Caco-2 (cell line): Measurements from ENCODE around the gene ARHGAP24. TPM values are rescaled to one million over a fixed set of nuclear protein-coding genes. Genes with fewer than 3 reads are reported as not detected.

Experiments used
- BruUV-seq: library from RNA; stranded (reverse); fragments of 400-500 nt; replicated peaks from 2 replicates; lab custom pipeline; 2021; lab: Mats Ljungman, UMichigan
- CTCF ChIA-PET: fragments of 300-600 bp; sonication (Branson Sonifier 250); formaldehyde crosslinking; loops from one replicate; lab custom pipeline; 2022; ENCODE audit warnings: antibody characterized with exemption; lab: Charles Lee
- POLR2A ChIA-PET: fragments of 300-600 bp; sonication (Branson Sonifier 250); formaldehyde crosslinking; loops from one replicate; lab custom pipeline; 2022; ENCODE audit warnings: antibody characterized with exemption; lab: Charles Lee
- DNase-seq, 2 experiments: peaks; one replicate each; pipeline versions ENCODE4 v3.0.0 to v3.0.0-alpha.2; 2020 to 2022
- H3K27me3 ChIP-seq: replicated peaks from 2 replicates; pipeline ENCODE4 v1.6.0; 2011; ENCODE audit warnings: low read length; ENCODE audit not compliant: control insufficient read depth, insufficient read depth
- H3K36me3 ChIP-seq: 2 replicates; pipeline ENCODE4 v1.5.1; 2011; ENCODE audit warnings: low read length; ENCODE audit not compliant: control insufficient read depth, insufficient read depth
- H3K4me1 ChIP-seq: fragments of 250-450 bp; sonication (Bioruptor Pico); 2 replicates; pipeline ENCODE4 v1.5.1; 2020; ENCODE audit warnings: mild to moderate bottlenecking
- H3K4me3 ChIP-seq: 2 replicates; pipeline ENCODE4 v1.5.1; 2011; ENCODE audit warnings: low read depth, mild to moderate bottlenecking, control low read depth, low read length
- H3K9me3 ChIP-seq: fragments of 250-450 bp; sonication (Bioruptor Pico); 2 replicates; pipeline ENCODE4 v1.5.1; 2020; ENCODE audit warnings: mild to moderate bottlenecking, moderate library complexity
- H3K27ac Mint-ChIP-seq: one replicate; pipeline ENCODE4 v1.8.0; 2022; ENCODE audit warnings: mixed read lengths; ENCODE audit not compliant: unreplicated experiment
- H3K27me3 Mint-ChIP-seq: one replicate; pipeline ENCODE4 v1.8.0; 2022; ENCODE audit warnings: mixed read lengths; ENCODE audit not compliant: insufficient read depth, unreplicated experiment
- H3K36me3 Mint-ChIP-seq: one replicate; pipeline ENCODE4 v1.8.0; 2022; ENCODE audit warnings: mild to moderate bottlenecking, mixed read lengths; ENCODE audit not compliant: insufficient read depth, unreplicated experiment
- H3K4me1 Mint-ChIP-seq: one replicate; pipeline ENCODE4 v1.8.0; 2022; ENCODE audit warnings: low read depth, mixed read lengths; ENCODE audit not compliant: unreplicated experiment
- H3K4me3 Mint-ChIP-seq: one replicate; pipeline ENCODE4 v1.8.0; 2022; ENCODE audit warnings: mild to moderate bottlenecking, moderate library complexity, mixed read lengths; ENCODE audit not compliant: unreplicated experiment
- H3K9me3 Mint-ChIP-seq: one replicate; pipeline ENCODE4 v1.8.0; 2022; ENCODE audit warnings: mixed read lengths; ENCODE audit not compliant: unreplicated experiment
- intact Hi-C: fragments of 100-400 bp; cut with micrococcal nuclease; formaldehyde crosslinking; loops from one replicate; pipeline ENCODE4 v1.10.0; 2022; ENCODE audit not compliant: unreplicated experiment
- total RNA-seq: library from RNA; stranded (reverse); gene quantifications from 2 replicates; pipeline ENCODE4 v1.2.3, GENCODE V29; 2022
- TF ChIP-seq, protein P1 (sequence below), 2 experiments: fragments of 200-600 bp in 1 of 2; IDR thresholded peaks; 1 replicate in 1 of 2; 2 replicates in 1 of 2; pipeline versions ENCODE4 v1.5.1 to v1.8.0; 2011 to 2022; ENCODE audit warnings: antibody characterized with exemption in 1 of 2, control low read depth in 1 of 2, inconsistent platforms in 1 of 2, low read depth in 1 of 2, low read length in 1 of 2, mild to moderate bottlenecking in 1 of 2, moderate library complexity in 1 of 2; ENCODE audit not compliant: insufficient read depth in 1 of 2, severe bottlenecking in 1 of 2, unreplicated experiment in 1 of 2

The ARHGAP24 gene
- total RNA-seq, 1 experiment from 2014 or later, result 2.8 TPM

DNA sequence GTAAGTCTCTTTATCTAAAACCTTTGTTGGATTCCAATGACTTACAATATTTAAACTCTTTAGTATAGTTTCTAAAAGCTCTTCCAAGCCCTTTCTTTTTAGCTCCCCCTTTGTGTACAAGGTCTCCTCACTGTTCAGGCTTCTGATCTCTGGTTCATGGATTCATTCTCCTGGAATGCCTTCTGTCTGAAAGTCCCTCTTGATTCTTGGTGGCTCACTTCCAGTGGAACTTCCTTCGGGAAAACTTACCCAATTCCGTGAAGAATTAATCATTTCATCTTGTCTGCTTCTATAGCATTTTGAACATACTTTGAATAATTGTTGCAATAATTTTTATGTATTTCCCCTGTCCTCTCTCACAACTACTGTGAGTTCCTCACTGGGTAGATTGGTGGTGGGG, 3.6 kb downstream of the ARHGAP24 start:
- H3K36me3 Mint-ChIP-seq, result no peaks in the 10 kb centered on the region
- POLR2A ChIA-PET, result no interaction called here
- TF ChIP-seq, protein P1, sequence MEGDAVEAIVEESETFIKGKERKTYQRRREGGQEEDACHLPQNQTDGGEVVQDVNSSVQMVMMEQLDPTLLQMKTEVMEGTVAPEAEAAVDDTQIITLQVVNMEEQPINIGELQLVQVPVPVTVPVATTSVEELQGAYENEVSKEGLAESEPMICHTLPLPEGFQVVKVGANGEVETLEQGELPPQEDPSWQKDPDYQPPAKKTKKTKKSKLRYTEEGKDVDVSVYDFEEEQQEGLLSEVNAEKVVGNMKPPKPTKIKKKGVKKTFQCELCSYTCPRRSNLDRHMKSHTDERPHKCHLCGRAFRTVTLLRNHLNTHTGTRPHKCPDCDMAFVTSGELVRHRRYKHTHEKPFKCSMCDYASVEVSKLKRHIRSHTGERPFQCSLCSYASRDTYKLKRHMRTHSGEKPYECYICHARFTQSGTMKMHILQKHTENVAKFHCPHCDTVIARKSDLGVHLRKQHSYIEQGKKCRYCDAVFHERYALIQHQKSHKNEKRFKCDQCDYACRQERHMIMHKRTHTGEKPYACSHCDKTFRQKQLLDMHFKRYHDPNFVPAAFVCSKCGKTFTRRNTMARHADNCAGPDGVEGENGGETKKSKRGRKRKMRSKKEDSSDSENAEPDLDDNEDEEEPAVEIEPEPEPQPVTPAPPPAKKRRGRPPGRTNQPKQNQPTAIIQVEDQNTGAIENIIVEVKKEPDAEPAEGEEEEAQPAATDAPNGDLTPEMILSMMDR (IDR thresholded peaks at IDR 0.05; ENCODE audit: insufficient read depth in 1 of 2, low read depth in 1 of 2, low read length in 1 of 2, severe bottlenecking in 1 of 2, unreplicated experiment in 1 of 2), result no peak
- CTCF ChIA-PET, result no interaction called here
- Histone ChIP-seq H3K4me1 (peaks cover 5% of the 10 kb centered on the region; the same call in 1 of the 2 replicates), H3K4me3 (no peak overlapping the region), H3K36me3 (no peaks in the 10 kb centered on the region), H3K27me3 (no peaks in the 10 kb centered on the region), H3K9me3 (no peaks in the 10 kb centered on the region)
- DNase-seq, result no peak
- no peaks in the 10 kb centered on the region for H3K27me3 Mint-ChIP-seq
- BruUV-seq, result no TSS peak
- no peaks in the 10 kb centered on the region for H3K4me1 Mint-ChIP-seq
- no peaks in the 10 kb centered on the region for H3K9me3 Mint-ChIP-seq
- no peak overlapping the region for H3K4me3 Mint-ChIP-seq
- H3K27ac Mint-ChIP-seq, result no peak overlapping the region
- intact Hi-C loops, result no loop called here

DNA sequence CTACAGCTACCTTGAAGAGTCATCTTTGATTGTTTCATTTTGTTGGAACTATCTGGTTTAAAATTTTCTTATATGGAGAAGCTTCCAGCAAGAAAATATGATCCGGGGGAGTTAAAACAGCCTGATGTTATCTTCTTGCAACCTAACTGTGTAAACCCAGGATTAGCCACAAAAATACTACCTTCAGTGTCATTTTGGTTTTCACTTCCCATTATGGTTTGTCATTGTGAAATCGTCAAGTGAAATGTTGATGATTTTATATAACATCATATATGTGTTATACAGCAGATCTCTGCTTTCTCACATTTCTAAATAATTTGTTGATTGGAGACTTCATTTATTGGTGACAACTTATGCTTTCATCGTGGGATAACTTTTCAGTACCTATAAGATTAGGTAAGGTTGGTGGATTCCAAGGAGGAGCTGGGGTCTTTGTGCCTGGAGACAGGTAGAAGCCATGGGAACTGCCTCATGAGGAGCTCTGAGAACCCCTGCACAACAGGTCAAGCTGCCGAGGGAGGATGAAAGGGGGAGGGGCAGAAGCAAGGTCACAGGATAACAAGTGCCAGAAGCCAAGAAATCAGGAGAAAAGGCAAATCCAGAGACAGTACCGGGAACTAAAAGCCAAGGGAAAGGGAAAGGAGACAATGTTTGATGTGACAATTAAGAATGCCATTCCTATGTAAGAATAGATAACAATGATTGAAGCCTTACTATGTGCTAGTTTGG, 7.2 kb downstream of the ARHGAP24 start:
- DNase-seq, result no peak
- no peaks in the 10 kb centered on the region for H3K4me1 Mint-ChIP-seq
- H3K27me3 ChIP-seq, result no peaks in the 10 kb centered on the region
- H3K9me3 ChIP-seq, result no peaks in the 10 kb centered on the region
- H3K36me3 Mint-ChIP-seq, result no peaks in the 10 kb centered on the region
- intact Hi-C loops, result no loop called here
- TF ChIP-seq, protein P1 (IDR thresholded peaks at IDR 0.05; ENCODE audit: insufficient read depth in 1 of 2, low read depth in 1 of 2, low read length in 1 of 2, severe bottlenecking in 1 of 2, unreplicated experiment in 1 of 2), result no peak
- H3K27ac Mint-ChIP-seq, result no peak overlapping the region
- no peaks in the 10 kb centered on the region for H3K36me3 ChIP-seq
- CTCF ChIA-PET, result no interaction called here
- H3K4me3 Mint-ChIP-seq, result no peak overlapping the region
- BruUV-seq, result no TSS peak
- H3K9me3 Mint-ChIP-seq, result no peaks in the 10 kb centered on the region
- H3K27me3 Mint-ChIP-seq, result no peaks in the 10 kb centered on the region
- POLR2A ChIA-PET, result no interaction called here
- no peak overlapping the region for H3K4me3 ChIP-seq
- H3K4me1 ChIP-seq, result no peaks in the 10 kb centered on the region

DNA sequence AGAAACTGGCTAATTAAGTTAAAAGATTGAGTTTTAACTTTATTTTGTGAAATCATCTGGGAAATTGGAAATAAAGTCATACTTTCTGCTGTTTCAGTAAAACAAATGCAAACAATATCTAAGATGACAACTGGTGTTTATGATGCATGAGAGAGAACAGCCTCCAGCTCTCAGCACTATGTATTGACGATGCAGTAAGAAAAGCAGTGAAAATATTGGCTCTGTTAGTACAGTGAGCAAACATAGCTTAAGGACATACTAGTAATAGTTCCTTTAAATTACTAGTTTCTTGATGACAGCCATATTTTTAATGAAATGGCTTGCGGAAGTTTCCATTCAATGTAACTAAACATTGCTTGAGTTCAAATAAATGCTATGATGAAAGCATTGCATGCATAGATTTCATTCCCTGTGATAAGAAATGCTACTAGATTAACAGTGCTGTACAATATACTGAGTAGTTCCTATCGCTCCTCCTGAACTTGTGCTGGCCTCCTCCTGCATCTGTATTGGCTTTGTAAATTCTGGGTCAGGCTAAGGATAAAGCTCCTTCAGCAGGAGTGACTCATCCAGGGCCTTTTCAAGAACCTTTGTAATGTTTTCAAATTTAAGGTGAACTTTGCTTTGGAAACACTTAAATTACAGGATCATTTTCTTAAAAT, 11.6 kb downstream of the ARHGAP24 start:
- no TSS peak for BruUV-seq
- no peaks in the 10 kb centered on the region for H3K36me3 Mint-ChIP-seq
- H3K4me3 Mint-ChIP-seq, result no peak overlapping the region
- H3K27me3 ChIP-seq, result no peaks in the 10 kb centered on the region
- TF ChIP-seq, protein P1 (IDR thresholded peaks at IDR 0.05; ENCODE audit: insufficient read depth in 1 of 2, low read depth in 1 of 2, low read length in 1 of 2, severe bottlenecking in 1 of 2, unreplicated experiment in 1 of 2), result no peak
- CTCF ChIA-PET, result no interaction called here
- H3K9me3 Mint-ChIP-seq, result no peaks in the 10 kb centered on the region
- H3K36me3 ChIP-seq, result no peaks in the 10 kb centered on the region
- intact Hi-C loops, result no loop called here
- no peak for DNase-seq
- H3K27ac Mint-ChIP-seq, result no peak overlapping the region
- H3K27me3 Mint-ChIP-seq, result no peaks in the 10 kb centered on the region
- H3K4me1 ChIP-seq, result no peaks in the 10 kb centered on the region
- no peak overlapping the region for H3K4me3 ChIP-seq
- no peaks in the 10 kb centered on the region for H3K9me3 ChIP-seq
- POLR2A ChIA-PET, result interaction anchor here (0.5 kb wide), 1 partner anchor 34 kb away, joined by 6 read pairs; no protein-coding TSS in a partner anchor
- no peaks in the 10 kb centered on the region for H3K4me1 Mint-ChIP-seq
